Keratinocyte (primary cell): Measurements from ENCODE around the gene TXNDC12.

Experiments
- CTCF ChIP-seq, 3 experiments: IDR thresholded peaks in 1 of 3; conservative IDR thresholded peaks in 1 of 3; optimal IDR thresholded peaks in 1 of 3; 2 replicates in 2 of 3; 3 replicates in 1 of 3; pipeline versions ENCODE3 to v1.5.1; 2011; ENCODE audit warnings: low read length in 3 of 3, mild to moderate bottlenecking in 3 of 3, moderate library complexity in 2 of 3, control low read depth in 1 of 3, inconsistent platforms in 1 of 3; ENCODE audit not compliant: insufficient read depth in 2 of 3; ENCODE audit errors: extremely low read depth in 1 of 3
- EZH2 ChIP-seq: IDR thresholded peaks from one replicate; pipeline ENCODE4 v1.6.1; 2012; ENCODE audit warnings: inconsistent platforms, mild to moderate bottlenecking, low read length, moderate library complexity

DNA sequence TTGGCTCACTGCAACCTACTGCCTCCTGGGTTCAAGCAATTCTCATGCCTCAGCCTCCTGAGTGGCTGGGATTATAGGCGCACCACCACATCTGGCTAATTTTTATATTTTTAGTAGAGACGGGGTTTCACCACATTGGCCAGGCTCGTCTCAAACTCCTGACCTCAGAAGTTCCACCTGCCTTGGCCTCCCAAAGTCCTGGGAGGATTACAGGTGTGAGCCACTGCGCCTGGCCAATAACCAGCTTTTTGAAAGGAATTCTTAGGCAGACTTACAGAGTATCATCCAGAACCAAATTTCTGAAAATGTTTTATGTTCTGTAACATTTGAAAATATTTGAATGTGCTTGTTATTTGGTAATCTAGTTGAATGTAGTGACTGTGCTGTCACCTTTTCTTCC is 15.7 kb upstream of the TXNDC12 start:
- no peak for TF ChIP-seq CTCF (optimal IDR thresholded peaks at IDR 0.05 in 1 of 3, IDR thresholded peaks at IDR 0.05 in 1 of 3, conservative IDR thresholded peaks at IDR 0.05 in 1 of 3; ENCODE audit: extremely low read depth in 1 of 3, insufficient read depth in 2 of 3, low read length in 3 of 3)
- no peak for TF ChIP-seq EZH2
